ENCODE measurements around the gene ADGRL2.
A peak's percentile ranks its signal among the peaks of the same experiment; 100 is the strongest.

Gene ADGRL2

DNA sequence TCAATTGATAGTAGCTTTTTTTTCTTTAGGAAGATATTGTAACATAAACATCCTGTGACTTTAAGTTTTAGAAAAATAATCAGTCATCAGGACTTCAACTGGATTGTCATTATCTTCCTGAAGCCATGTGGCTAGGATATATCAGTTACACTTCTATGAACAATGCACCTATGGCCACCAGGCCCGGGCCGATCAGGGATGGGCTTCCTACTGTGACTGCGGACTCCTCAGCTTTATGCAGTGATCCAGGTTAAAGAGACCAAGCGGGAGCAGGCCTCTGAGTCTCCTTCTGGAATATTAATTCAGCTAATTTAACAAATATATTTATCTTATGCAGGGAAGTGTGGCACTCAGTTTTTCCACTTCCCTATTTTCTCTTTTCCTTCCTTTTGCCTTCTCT is 200.6 kb downstream of the ADGRL2 start:
- DNase-seq, result no peak

DNA sequence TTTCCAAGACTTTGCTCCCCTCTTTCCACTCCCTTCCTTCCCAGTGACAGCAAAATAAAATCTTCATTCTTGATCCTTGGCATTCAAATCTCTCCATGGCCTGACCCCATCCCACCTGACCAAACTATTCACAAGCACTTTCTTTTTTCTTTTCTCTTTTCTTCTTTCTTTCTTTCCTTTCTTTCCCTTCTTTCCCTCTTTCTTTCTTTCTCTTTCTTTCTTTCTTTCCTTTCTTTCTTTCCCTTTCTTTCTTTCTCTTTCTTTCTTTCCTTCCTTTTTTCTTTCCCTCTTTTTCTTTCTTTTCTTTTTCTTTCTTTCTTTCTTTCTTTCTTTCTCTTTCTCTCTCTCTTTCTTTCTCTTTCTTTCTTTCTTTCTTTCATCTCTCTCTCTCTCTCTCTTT is 207.1 kb downstream of the ADGRL2 start:
- no peak for DNase-seq

DNA sequence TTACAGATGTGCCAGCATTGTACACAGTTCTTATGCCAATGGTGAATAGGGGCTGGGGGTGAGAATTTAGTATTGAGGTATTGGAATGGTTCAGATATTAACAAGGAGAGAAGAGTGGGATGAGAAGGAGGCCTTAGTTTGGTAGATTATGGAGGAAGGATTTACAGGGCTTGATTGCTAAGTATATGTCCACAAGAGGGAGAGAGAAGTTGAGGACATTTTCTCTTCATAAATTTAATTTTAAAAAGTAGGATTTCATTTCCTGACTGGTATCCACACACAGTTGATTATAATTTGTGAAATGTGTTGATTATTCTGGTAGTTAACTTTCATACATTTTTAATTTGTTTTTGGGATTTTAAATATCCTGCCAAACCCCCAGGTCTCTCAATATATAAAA is 213.0 kb downstream of the ADGRL2 start:
- no peak for DNase-seq

DNA sequence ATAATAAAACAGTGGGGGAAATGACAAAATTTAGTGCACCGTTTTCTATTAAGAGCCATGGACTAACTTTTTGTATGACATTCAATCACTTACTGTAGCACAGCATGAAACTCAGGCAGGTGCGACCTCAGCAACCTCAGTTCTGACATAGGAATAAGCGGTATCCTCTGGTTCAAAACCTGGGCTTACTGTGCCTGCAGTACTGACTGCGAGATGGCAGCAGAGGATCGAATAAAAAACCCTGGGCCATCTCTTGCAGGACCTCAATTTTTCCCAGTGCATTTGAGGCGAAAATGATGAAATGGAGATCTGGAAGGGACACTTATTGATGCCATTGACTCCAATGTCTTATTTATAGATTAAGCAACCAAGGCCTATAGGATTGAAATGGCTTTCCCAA is 214.7 kb downstream of the ADGRL2 start:
- no peak for DNase-seq

DNA sequence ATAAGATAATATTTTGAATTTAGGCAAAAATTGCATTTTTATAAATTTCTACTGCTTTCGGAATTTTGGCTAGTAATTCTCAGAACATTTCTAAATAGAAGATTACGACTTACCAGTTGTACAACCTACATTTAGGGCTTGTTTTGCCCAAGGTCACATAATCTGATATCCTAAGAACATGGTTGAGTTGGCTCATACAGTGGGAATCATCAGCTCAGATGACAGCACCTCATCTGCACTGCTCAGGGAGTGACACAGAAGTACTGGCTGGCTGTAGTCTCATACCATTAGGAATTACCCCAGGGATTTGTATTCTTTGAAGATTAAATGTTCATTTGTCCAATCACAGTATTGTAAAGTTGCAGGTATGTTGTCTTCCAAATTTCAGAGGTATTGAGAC is 217.6 kb downstream of the ADGRL2 start:
- peak; percentile 69 for DNase-seq

DNA sequence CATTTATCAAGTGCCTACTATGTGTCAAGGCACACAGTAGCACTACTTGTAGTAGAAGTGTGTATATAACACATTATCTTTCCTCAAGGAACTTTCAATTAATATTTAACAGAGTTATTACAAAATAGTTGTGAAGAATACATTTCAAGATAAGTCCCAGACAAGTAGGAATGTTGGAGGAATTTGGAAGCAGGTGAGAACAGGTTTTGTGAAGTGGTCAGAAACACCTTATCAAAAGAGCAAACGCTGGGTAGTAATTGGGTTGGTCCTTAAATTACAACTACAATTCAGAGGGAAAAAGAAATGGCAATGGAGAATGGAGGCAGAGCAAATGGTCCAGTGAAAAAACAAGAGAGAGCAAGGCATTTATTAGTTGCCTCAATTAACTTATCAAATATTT is 218.8 kb downstream of the ADGRL2 start:
- no peak for DNase-seq

DNA sequence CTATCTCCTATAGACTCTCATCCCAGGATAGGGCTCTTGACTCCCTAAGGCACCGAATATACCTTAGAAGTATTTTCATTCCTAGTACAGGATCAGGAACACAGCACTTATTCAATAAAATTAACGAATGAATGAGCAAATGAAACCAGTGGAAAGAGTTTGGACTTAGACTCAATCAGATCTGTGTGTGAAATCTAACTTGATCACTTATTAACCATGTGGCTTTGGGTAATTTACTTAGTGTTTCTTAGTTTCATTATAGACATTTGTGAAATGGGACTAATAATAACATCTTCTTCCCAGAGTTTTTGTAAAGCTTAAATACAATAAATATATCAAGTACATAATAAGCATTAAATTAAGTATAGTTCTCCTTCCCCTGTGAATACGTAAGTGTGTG is 230.1 kb downstream of the ADGRL2 start:
- no peak for DNase-seq

DNA sequence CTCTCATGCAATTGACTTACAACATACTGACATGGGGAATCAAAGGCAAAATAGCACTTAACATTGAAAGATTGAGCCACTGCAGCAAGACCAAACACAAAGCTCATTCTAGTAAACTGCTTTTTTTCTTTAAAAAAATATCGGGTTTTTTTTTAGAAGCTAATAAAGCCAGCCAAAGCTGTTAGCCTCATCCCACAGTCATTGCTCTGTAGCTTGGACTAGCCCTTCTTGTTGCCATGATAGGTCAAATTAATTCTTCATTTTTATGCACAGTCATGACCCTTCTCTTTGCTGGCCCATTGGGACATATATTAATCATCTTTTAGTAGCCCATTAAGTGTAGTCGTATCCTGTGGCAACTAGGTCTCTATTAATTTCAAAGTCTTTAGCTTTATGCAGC is 231.3 kb downstream of the ADGRL2 start:
- DNase-seq, result no peak

DNA sequence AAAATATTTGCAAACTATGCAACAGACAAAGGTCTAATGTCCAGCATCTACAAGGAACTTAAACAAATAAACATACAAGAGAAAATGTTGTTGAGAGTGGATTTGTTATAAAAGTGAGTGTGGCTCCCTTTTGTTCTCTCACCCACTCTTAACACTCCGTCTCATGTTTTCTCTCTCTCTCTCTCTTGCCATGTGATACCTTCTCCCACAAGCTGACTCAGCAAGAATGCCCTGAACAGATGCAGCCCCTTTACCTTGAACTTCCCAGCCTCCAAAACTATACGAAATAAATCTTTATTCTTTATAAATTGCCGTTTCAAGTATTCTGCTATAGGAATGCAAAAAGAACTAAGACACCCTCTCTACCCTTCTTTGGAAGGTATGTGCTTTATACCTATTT is 234.1 kb downstream of the ADGRL2 start:
- DNase-seq, result peak; percentile 6
